ENCODE data around the gene GPC5. TPM values are rescaled to one million over a fixed set of nuclear protein-coding genes. Genes with fewer than 3 reads are reported as not detected.

GPC5 gene
- total RNA-seq, 2 experiments from 2014 or later, result 2.4 TPM; not detected in 1

DNA sequence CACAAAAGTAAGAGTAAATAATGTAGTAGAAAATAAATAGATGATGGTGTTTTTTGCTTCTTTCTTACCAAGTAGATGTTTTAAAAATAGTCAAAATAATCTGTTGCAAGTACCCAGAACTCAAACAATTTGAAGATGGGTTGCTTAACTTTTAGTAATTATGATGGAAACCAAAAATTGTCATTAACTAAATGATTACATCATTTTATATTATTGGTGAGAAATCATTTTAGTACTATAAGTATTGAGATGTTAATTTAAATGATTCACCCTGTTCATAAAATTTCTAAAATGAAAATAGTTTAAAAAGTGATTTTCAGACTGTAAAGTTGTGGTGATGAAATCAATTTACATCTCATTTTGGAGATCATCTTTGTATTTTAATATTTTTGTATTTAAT lies 404.5 kb downstream of the GPC5 start:
- 0 out of 2 replicates have a peak, but pooled peaks cover 9% of the 10 kb centered on the region for H3K9me2 ChIP-seq (ENCODE audit: insufficient read depth, low read length)
- no peaks in the 10 kb centered on the region for H3K36me3 ChIP-seq (ENCODE audit: insufficient read depth, low read length)
- intact Hi-C loops (cut with micrococcal nuclease; ENCODE audit: unreplicated experiment), result no loop called here
- no peaks in the 10 kb centered on the region for H3K79me2 ChIP-seq (ENCODE audit: insufficient read depth, low read depth, low read length)
- peaks cover 6% of the 10 kb centered on the region for H3K9me3 ChIP-seq (ENCODE audit: low read length)
- H2AFZ ChIP-seq (ENCODE audit: low read length), result no peak overlapping the region
- H3K27ac ChIP-seq (ENCODE audit: low read depth, low read length, poor library complexity, severe bottlenecking), result no peak overlapping the region
- H3K4me2 ChIP-seq (ENCODE audit: low read length), result no peak overlapping the region
- TF ChIP-seq, protein P1, sequence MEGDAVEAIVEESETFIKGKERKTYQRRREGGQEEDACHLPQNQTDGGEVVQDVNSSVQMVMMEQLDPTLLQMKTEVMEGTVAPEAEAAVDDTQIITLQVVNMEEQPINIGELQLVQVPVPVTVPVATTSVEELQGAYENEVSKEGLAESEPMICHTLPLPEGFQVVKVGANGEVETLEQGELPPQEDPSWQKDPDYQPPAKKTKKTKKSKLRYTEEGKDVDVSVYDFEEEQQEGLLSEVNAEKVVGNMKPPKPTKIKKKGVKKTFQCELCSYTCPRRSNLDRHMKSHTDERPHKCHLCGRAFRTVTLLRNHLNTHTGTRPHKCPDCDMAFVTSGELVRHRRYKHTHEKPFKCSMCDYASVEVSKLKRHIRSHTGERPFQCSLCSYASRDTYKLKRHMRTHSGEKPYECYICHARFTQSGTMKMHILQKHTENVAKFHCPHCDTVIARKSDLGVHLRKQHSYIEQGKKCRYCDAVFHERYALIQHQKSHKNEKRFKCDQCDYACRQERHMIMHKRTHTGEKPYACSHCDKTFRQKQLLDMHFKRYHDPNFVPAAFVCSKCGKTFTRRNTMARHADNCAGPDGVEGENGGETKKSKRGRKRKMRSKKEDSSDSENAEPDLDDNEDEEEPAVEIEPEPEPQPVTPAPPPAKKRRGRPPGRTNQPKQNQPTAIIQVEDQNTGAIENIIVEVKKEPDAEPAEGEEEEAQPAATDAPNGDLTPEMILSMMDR (conservative IDR thresholded peaks at IDR 0.05; ENCODE audit: low read length), result no peak
- TF ChIP-seq EZH2phosphoT487 (IDR thresholded peaks at IDR 0.05; ENCODE audit: borderline replicate concordance, low read depth, low read length), result no peak
- H3K4me1 ChIP-seq (ENCODE audit: insufficient read depth, low read length, poor library complexity, severe bottlenecking), result no peaks in the 10 kb centered on the region
- H4K20me1 ChIP-seq (ENCODE audit: insufficient read depth, low read length), result no peaks in the 10 kb centered on the region
- DNase-seq (ENCODE audit: low spot score), result no peak
- no TSS peak for BruUV-seq (replicated peaks)
- no peak overlapping the region for H3K4me3 ChIP-seq (ENCODE audit: low read depth, low read length, poor library complexity, severe bottlenecking)
- ChIA-PET POLR2A (interaction anchor here (0.7 to 0.8 kb wide), 2 partner anchors 13 to 14 kb away, joined by 3 read pairs; no protein-coding TSS in a partner anchor), CTCF (ENCODE audit: unreplicated experiment) (no interaction called here)

DNA sequence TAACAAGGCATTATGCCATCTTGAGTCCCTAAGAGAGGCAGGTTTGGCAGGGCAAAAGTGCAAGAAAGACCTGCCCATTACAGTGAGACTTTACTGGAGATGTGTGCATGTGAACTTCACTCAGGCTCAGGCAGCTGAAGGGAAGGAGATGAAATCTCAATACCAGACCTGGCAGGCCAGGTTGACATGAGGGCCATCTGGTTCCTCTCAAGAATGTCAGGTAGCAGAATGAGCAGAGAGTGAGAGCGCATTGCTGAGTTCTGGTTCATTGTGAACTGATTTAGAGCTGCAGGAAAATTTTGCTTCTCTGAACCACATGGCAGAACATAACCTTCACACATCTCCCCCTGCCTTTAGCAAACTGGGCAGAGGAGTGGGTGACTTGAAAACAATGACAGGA lies 406.3 kb downstream of the GPC5 start:
- Histone ChIP-seq H3K4me3 (ENCODE audit: low read depth, low read length, poor library complexity, severe bottlenecking) (no peak overlapping the region), H3K4me1 (ENCODE audit: insufficient read depth, low read length, poor library complexity, severe bottlenecking) (no peaks in the 10 kb centered on the region), H3K27ac (ENCODE audit: low read depth, low read length, poor library complexity, severe bottlenecking) (no peak overlapping the region), H3K9me3 (ENCODE audit: low read length) (no peaks in the 10 kb centered on the region), H3K79me2 (ENCODE audit: insufficient read depth, low read depth, low read length) (no peaks in the 10 kb centered on the region), H3K36me3 (ENCODE audit: insufficient read depth, low read length) (no peaks in the 10 kb centered on the region), H3K9me2 (ENCODE audit: insufficient read depth, low read length) (0 out of 2 replicates have a peak, but pooled peaks cover 9% of the 10 kb centered on the region), H4K20me1 (ENCODE audit: insufficient read depth, low read length) (no peaks in the 10 kb centered on the region), H3K4me2 (ENCODE audit: low read length) (no peak overlapping the region), H2AFZ (ENCODE audit: low read length) (no peak overlapping the region)
- DNase-seq (ENCODE audit: low spot score), result no peak
- no TSS peak for BruUV-seq (replicated peaks)
- POLR2A ChIA-PET, result interaction anchor here (0.6 to 0.9 kb wide), 3 partner anchors 23 to 177 kb away, joined by 3 read pairs; no protein-coding TSS in a partner anchor
- TF ChIP-seq, protein P1 (conservative IDR thresholded peaks at IDR 0.05; ENCODE audit: low read length), result no peak
- CTCF ChIA-PET (ENCODE audit: unreplicated experiment), result no interaction called here
- intact Hi-C loops (cut with micrococcal nuclease; ENCODE audit: unreplicated experiment), result no loop called here

DNA sequence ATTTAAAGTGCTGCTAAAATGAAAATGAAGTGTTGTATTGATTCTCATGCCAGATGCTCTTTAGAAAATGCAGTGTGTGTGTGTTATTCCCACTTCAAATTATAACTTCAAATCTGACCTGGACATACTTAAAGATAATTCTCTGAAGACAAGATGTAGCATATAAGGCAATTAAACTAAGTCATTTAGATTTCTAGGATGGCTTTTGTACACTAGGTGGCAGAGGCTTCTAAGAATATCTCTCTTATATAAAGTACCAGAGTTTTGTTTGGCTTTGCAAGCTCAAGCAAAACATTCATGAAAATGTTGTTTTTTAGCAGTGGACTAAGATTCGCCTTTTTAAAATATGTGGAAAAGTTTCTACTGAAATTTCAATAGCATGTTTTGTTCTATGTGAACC lies 407.2 kb downstream of the GPC5 start:
- Histone ChIP-seq H3K9me2 (ENCODE audit: insufficient read depth, low read length) (0 out of 2 replicates have a peak, but pooled peaks cover 9% of the 10 kb centered on the region), H3K4me3 (ENCODE audit: low read depth, low read length, poor library complexity, severe bottlenecking) (no peak overlapping the region), H3K4me2 (ENCODE audit: low read length) (no peak overlapping the region), H3K27ac (ENCODE audit: low read depth, low read length, poor library complexity, severe bottlenecking) (no peak overlapping the region), H4K20me1 (ENCODE audit: insufficient read depth, low read length) (no peaks in the 10 kb centered on the region), H3K9me3 (ENCODE audit: low read length) (no peaks in the 10 kb centered on the region), H2AFZ (ENCODE audit: low read length) (no peak overlapping the region), H3K4me1 (ENCODE audit: insufficient read depth, low read length, poor library complexity, severe bottlenecking) (no peaks in the 10 kb centered on the region), H3K79me2 (ENCODE audit: insufficient read depth, low read depth, low read length) (no peaks in the 10 kb centered on the region), H3K36me3 (ENCODE audit: insufficient read depth, low read length) (no peaks in the 10 kb centered on the region)
- POLR2A ChIA-PET, result interaction anchor here (0.6 to 0.9 kb wide), 7 partner anchors 9 to 1415 kb away, joined by 3 to 6 read pairs (median 3); no protein-coding TSS in a partner anchor
- no TSS peak for BruUV-seq (replicated peaks)
- intact Hi-C loops (cut with micrococcal nuclease; ENCODE audit: unreplicated experiment), result no loop called here
- CTCF ChIA-PET (ENCODE audit: unreplicated experiment), result no interaction called here
- TF ChIP-seq, protein P1 (conservative IDR thresholded peaks at IDR 0.05; ENCODE audit: low read length), result no peak
- no peak for TF ChIP-seq EZH2phosphoT487 (IDR thresholded peaks at IDR 0.05; ENCODE audit: borderline replicate concordance, low read depth, low read length)
- DNase-seq (ENCODE audit: low spot score), result peak; percentile 46

Measured in OCI-LY7 (cell line).